A549 (cell line): Measurements from ENCODE around the gene ETAA1. TPM values are rescaled to one million over a fixed set of nuclear protein-coding genes. Genes with fewer than 3 reads are reported as not detected.

ENCODE experiments used
- ATAC-seq, 2 experiments: fragments of 200-7000 bp in 1 of 2; fragments of >200 bp in 1 of 2; cut with Nextera tagmentation in 1 of 2; cut with Tn5 transposase in 1 of 2; 3 replicates each; pipeline versions ENCODE4 v1.8.0 to v1.9.1; 2018 to 2020; ENCODE audit warnings: mild to moderate bottlenecking in 1 of 2, moderate library complexity in 1 of 2
- CTCF ChIA-PET: fragments of 300-600 bp; sonication (Branson Sonifier 250); formaldehyde crosslinking; extraction: SDS; loops from one replicate; lab custom pipeline; 2021; ENCODE audit warnings: antibody characterized with exemption, inconsistent platforms; lab: Yijun Ruan, JAX
- POLR2A ChIA-PET: fragments of 350-600 bp; formaldehyde crosslinking; extraction: SDS; loops from one replicate; lab custom pipeline; 2021; ENCODE audit warnings: antibody characterized with exemption, inconsistent platforms; lab: Yijun Ruan, JAX
- DNase-seq, 2 experiments: peaks; one replicate each; pipeline versions ENCODE4 v3.0.0 to v3.0.0-alpha.2; 2011 to 2016; ENCODE audit warnings: low read depth in 1 of 2, low spot score in 1 of 2
- FAIRE-seq: peaks from 2 replicates; lab custom pipeline; 2011; peaks lifted over from hg19 to GRCh38; lab: Jason Lieb, UNC
- H3K27ac ChIP-seq, 2 experiments: fragments of >200 bp; sonication (Bioruptor Twin); formaldehyde crosslinking; 3 replicates each; pipeline ENCODE4 v1.5.1; 2016 to 2017
- H3K4me1 ChIP-seq: fragments of >200 bp; sonication (Bioruptor Twin); formaldehyde crosslinking; 3 replicates; pipeline ENCODE4 v1.6.1; 2016
- H3K4me2 ChIP-seq: fragments of >200 bp; sonication (Bioruptor Twin); formaldehyde crosslinking; 3 replicates; pipeline ENCODE4 v1.6.1; 2016
- H3K4me3 ChIP-seq: fragments of >200 bp; sonication (Bioruptor Twin); formaldehyde crosslinking; 3 replicates; pipeline ENCODE4 v1.5.1; 2016
- H3K9me3 ChIP-seq: fragments of >200 bp; sonication (Bioruptor Twin); formaldehyde crosslinking; 3 replicates; pipeline ENCODE4 v1.6.1; 2016
- CBX2 ChIP-seq: fragments of 200-600 bp; sonication (generic); IDR thresholded peaks from 2 replicates; pipeline ENCODE4 v1.6.1; 2016; ENCODE audit warnings: low read depth, mild to moderate bottlenecking, borderline replicate concordance
- CEBPB ChIP-seq, 2 experiments: fragments of >200 bp in 1 of 2; sonication (Bioruptor Twin) in 1 of 2; formaldehyde crosslinking in 1 of 2; IDR thresholded peaks; 2 replicates each; pipeline ENCODE4 v1.6.1; 2012 to 2016
- CHD2 ChIP-seq: fragments of 150-350 bp; IDR thresholded peaks from 2 replicates; pipeline ENCODE4 v1.6.1; 2014; ENCODE audit warnings: low read length; ENCODE audit not compliant: partially characterized antibody
- CHD4 ChIP-seq: fragments of 200-600 bp; sonication (generic); IDR thresholded peaks from 2 replicates; pipeline ENCODE4 v1.6.1; 2016; ENCODE audit warnings: antibody characterized with exemption, mild to moderate bottlenecking, borderline replicate concordance
- EHF ChIP-seq: fragments of 250-450 bp; sonication (Bioruptor Pico); IDR thresholded peaks from 2 replicates; pipeline ENCODE4 v1.5.0; 2020; ENCODE audit warnings: mild to moderate bottlenecking
- EHMT2 ChIP-seq: fragments of 200-600 bp; sonication (generic); IDR thresholded peaks from 2 replicates; pipeline ENCODE4 v1.6.1; 2016; ENCODE audit warnings: antibody characterized with exemption, low read depth, mild to moderate bottlenecking, moderate library complexity
- FOXS1 ChIP-seq: fragments of 250-450 bp; sonication (Bioruptor Pico); IDR thresholded peaks from 2 replicates; pipeline ENCODE4 v1.5.0; 2020; ENCODE audit warnings: mild to moderate bottlenecking, moderate library complexity
- GATA3 ChIP-seq: IDR thresholded peaks from 2 replicates; pipeline ENCODE4 v1.6.1; 2012; ENCODE audit warnings: borderline replicate concordance
- HOXA7 ChIP-seq: fragments of 250-450 bp; sonication (Bioruptor Pico); IDR thresholded peaks from 2 replicates; pipeline ENCODE4 v1.5.0; 2020; ENCODE audit warnings: mild to moderate bottlenecking, moderate library complexity
- HOXB13 ChIP-seq: fragments of 250-450 bp; sonication (Bioruptor Pico); IDR thresholded peaks from 2 replicates; pipeline ENCODE4 v1.5.0; 2020; ENCODE audit warnings: low read depth, mild to moderate bottlenecking, moderate library complexity
- JUN ChIP-seq, 2 experiments: fragments of >200 bp; sonication (Bioruptor Twin); formaldehyde crosslinking; IDR thresholded peaks; 2 replicates in 1 of 2; 3 replicates in 1 of 2; pipeline ENCODE4 v1.6.1; 2016 to 2017
- JUNB ChIP-seq: fragments of >200 bp; sonication (Bioruptor Twin); formaldehyde crosslinking; IDR thresholded peaks from 2 replicates; pipeline ENCODE4 v1.6.1; 2016
- KDM1A ChIP-seq: fragments of 200-600 bp; sonication (generic); IDR thresholded peaks from 2 replicates; pipeline ENCODE4 v1.6.1; 2016; ENCODE audit warnings: low read depth, mild to moderate bottlenecking
- MAFK ChIP-seq: fragments of 450-650 bp; IDR thresholded peaks from 2 replicates; pipeline ENCODE4 v1.6.1; 2014; ENCODE audit not compliant: partially characterized antibody
- NPAS2 ChIP-seq: fragments of 250-450 bp; sonication (Bioruptor Pico); IDR thresholded peaks from 2 replicates; pipeline ENCODE4 v1.8.0; 2022; ENCODE audit warnings: mild to moderate bottlenecking, moderate library complexity, borderline replicate concordance
- RARB ChIP-seq: fragments of 250-450 bp; sonication (Bioruptor Pico); IDR thresholded peaks from 2 replicates; pipeline ENCODE4 v1.8.0; 2021; ENCODE audit warnings: mild to moderate bottlenecking, moderate library complexity
- RFX5 ChIP-seq: fragments of 450-650 bp; IDR thresholded peaks from 2 replicates; pipeline ENCODE4 v1.7.1; 2014; ENCODE audit warnings: antibody characterized with exemption, mild to moderate bottlenecking, moderate library complexity
- TFCP2L1 ChIP-seq: fragments of 250-450 bp; sonication (Bioruptor Pico); IDR thresholded peaks from 2 replicates; pipeline ENCODE4 v1.5.0; 2021; ENCODE audit warnings: mild to moderate bottlenecking
- TP53 ChIP-seq: fragments of 250-450 bp; sonication (Bioruptor Pico); IDR thresholded peaks from 2 replicates; pipeline ENCODE4 v1.5.0; 2021; ENCODE audit warnings: mild to moderate bottlenecking, moderate library complexity
- ZSCAN20 ChIP-seq: fragments of 250-450 bp; sonication (Bioruptor Pico); IDR thresholded peaks from 2 replicates; pipeline ENCODE4 v1.8.0; 2022; ENCODE audit warnings: mild to moderate bottlenecking, moderate library complexity
- WGBS: methylation state at CpG from one replicate; pipeline ENCODE4 v1.1.6; 2017; ENCODE audit errors: missing lambda C conversion rate; 5-methylcytosine and 5-hydroxymethylcytosine counted together
- polyA plus RNA-seq, 4 experiments: library from polyadenylated mRNA; depleted of rRNA in 3 of 4; stranded (reverse); fragments of >200 nt; fragmentation: RNase III in 1 of 4; extraction: RNeasy Plus Mini Kit Qiagen cat#74134 plus additional on column Dnase treatment in 1 of 4; gene quantifications; 2 replicates in 3 of 4; 3 replicates in 1 of 4; pipeline ENCODE4 v1.2.3, GENCODE V29; 2011 to 2017
- TF ChIP-seq, protein P1 (sequence below): fragments of 150-350 bp; IDR thresholded peaks from 2 replicates; pipeline ENCODE4 v1.6.1; 2014; ENCODE audit warnings: low read depth, mild to moderate bottlenecking, low read length
- TF ChIP-seq, protein P2 (sequence below): IDR thresholded peaks from 2 replicates; pipeline ENCODE4 v1.6.1; 2012; ENCODE audit warnings: low read depth, borderline replicate concordance
- TF ChIP-seq, protein P3 (sequence below): fragments of 200-600 bp; sonication (generic); IDR thresholded peaks from 2 replicates; pipeline ENCODE4 v1.6.1; 2016; ENCODE audit warnings: antibody characterized with exemption, mild to moderate bottlenecking, moderate library complexity
- TF ChIP-seq, protein P4 (sequence below): IDR thresholded peaks from 2 replicates; pipeline ENCODE4 v1.6.1; 2012

The ETAA1 gene
- polyA plus RNA-seq, 2 of the 4 experiments (the other 2 are of a cell fraction) = 13.0 to 28.1 TPM

DNA sequence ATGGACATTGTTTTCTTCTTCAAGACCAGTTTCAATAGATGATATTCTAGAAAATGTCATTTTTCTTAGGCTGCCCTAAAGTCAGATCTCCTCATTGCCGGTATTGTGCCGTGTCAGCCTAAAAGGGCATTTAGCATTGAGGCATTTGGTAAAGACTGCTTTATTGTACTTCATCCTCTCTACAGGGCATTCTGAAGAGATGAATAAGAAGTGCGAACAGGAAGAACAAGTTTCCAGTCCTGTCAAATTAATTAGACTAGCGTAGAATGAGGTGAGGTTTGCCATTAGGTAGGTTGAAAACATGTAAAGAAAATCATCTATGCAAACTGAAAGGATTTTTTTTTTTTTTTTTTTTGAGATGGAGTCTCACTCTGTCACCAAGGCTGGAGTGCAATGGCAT, 60.6 kb downstream of the ETAA1 start:
- no peak for ATAC-seq
- ChIA-PET POLR2A (no interaction called here), CTCF (interaction anchor here (1.2 kb wide), 1 partner anchor 21 kb away, joined by 4 read pairs; no protein-coding TSS in a partner anchor)
- Histone ChIP-seq H3K4me3 (no peak overlapping the region), H3K27ac (no peak overlapping the region), H3K4me2 (no peak overlapping the region), H3K4me1 (peaks cover 5% of the 10 kb centered on the region; the same call in 1 of the 3 replicates), H3K9me3 (no peaks in the 10 kb centered on the region)
- no peak for FAIRE-seq
- DNase-seq = no peak
- TF ChIP-seq, protein P1, sequence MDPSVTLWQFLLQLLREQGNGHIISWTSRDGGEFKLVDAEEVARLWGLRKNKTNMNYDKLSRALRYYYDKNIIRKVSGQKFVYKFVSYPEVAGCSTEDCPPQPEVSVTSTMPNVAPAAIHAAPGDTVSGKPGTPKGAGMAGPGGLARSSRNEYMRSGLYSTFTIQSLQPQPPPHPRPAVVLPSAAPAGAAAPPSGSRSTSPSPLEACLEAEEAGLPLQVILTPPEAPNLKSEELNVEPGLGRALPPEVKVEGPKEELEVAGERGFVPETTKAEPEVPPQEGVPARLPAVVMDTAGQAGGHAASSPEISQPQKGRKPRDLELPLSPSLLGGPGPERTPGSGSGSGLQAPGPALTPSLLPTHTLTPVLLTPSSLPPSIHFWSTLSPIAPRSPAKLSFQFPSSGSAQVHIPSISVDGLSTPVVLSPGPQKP = no peak
- TF ChIP-seq CHD2 = no peak
- TF ChIP-seq RFX5 = no peak
- TF ChIP-seq KDM1A = no peak
- peak; percentile 26 for TF ChIP-seq MAFK
- TF ChIP-seq, protein P2, sequence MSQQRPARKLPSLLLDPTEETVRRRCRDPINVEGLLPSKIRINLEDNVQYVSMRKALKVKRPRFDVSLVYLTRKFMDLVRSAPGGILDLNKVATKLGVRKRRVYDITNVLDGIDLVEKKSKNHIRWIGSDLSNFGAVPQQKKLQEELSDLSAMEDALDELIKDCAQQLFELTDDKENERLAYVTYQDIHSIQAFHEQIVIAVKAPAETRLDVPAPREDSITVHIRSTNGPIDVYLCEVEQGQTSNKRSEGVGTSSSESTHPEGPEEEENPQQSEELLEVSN = no peak
- WGBS = 69% methylated on average over 4 of the region's 4 CpGs

DNA sequence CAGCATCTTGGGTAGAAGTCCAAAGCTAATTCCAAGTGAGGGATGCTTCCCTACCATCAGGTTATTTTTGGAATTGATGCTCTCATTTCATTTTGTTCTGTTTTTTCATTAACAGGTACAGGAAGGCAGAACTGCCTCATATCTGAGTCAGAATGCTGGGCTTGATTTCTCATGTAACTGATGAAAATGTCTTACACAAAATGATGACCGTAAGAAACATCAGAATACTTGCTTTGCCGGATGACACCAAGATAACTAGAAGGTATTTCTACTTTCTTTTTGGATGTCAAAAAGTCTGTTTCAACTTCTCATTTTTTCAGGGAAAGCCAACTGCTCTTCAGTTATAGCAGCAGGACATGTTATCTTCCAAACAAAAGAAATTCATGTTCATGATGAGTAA, 62.6 kb downstream of the ETAA1 start:
- CTCF ChIA-PET = interaction anchor here (1.0 to 1.6 kb wide), 2 partner anchors 10 to 14 kb away, joined by 3 to 4 read pairs; no protein-coding TSS in a partner anchor
- 87% methylated on average over 2 of the region's 2 CpGs for WGBS
- Histone ChIP-seq H3K4me3 (no peak overlapping the region), H3K4me1 (peaks cover 5% of the 10 kb centered on the region; the same call in 1 of the 3 replicates), H3K4me2 (no peak overlapping the region), H3K9me3 (no peaks in the 10 kb centered on the region), H3K27ac (no peak overlapping the region)
- TF ChIP-seq TP53 (CRISPR knock-in tag) (no peak), CEBPB (IDR thresholded peaks at IDR 0.05) (no peak), HOXA7 (CRISPR knock-in tag) (no peak), JUNB (no peak), FOXS1 (CRISPR knock-in tag) (no peak), CHD4 (no peak), ZSCAN20 (no peak), NPAS2 (CRISPR knock-in tag) (no peak), TFCP2L1 (CRISPR knock-in tag) (no peak), EHF (CRISPR knock-in tag) (no peak), JUN (IDR thresholded peaks at IDR 0.05) (no peak), GATA3 (no peak), HOXB13 (no peak), EHMT2 (no peak), CBX2 (no peak), RARB (CRISPR knock-in tag) (no peak)
- TF ChIP-seq, protein P1 = no peak
- TF ChIP-seq, protein P3, sequence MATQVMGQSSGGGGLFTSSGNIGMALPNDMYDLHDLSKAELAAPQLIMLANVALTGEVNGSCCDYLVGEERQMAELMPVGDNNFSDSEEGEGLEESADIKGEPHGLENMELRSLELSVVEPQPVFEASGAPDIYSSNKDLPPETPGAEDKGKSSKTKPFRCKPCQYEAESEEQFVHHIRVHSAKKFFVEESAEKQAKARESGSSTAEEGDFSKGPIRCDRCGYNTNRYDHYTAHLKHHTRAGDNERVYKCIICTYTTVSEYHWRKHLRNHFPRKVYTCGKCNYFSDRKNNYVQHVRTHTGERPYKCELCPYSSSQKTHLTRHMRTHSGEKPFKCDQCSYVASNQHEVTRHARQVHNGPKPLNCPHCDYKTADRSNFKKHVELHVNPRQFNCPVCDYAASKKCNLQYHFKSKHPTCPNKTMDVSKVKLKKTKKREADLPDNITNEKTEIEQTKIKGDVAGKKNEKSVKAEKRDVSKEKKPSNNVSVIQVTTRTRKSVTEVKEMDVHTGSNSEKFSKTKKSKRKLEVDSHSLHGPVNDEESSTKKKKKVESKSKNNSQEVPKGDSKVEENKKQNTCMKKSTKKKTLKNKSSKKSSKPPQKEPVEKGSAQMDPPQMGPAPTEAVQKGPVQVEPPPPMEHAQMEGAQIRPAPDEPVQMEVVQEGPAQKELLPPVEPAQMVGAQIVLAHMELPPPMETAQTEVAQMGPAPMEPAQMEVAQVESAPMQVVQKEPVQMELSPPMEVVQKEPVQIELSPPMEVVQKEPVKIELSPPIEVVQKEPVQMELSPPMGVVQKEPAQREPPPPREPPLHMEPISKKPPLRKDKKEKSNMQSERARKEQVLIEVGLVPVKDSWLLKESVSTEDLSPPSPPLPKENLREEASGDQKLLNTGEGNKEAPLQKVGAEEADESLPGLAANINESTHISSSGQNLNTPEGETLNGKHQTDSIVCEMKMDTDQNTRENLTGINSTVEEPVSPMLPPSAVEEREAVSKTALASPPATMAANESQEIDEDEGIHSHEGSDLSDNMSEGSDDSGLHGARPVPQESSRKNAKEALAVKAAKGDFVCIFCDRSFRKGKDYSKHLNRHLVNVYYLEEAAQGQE = no peak
- TF ChIP-seq, protein P4, sequence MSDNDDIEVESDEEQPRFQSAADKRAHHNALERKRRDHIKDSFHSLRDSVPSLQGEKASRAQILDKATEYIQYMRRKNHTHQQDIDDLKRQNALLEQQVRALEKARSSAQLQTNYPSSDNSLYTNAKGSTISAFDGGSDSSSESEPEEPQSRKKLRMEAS = no peak
- TF ChIP-seq, all 56 proteins: peak for 0
- ATAC-seq (no peak), FAIRE-seq (no peak), DNase-seq (no peak)
- POLR2A ChIA-PET = no interaction called here
